PFSK-1 (cell line): ENCODE measurements around the gene FDX2.

Experiments
- POLR2AphosphoS5 ChIP-seq: IDR thresholded peaks from 2 replicates; pipeline ENCODE4 v1.6.1; 2012; ENCODE audit warnings: low read depth, mild to moderate bottlenecking, control low read depth, low read length, moderate library complexity
- SIN3A ChIP-seq: IDR thresholded peaks from 2 replicates; pipeline ENCODE4 v1.6.1; 2012; ENCODE audit warnings: mild to moderate bottlenecking, low read length, moderate library complexity, borderline replicate concordance; ENCODE audit not compliant: insufficient read depth
- TAF1 ChIP-seq: IDR thresholded peaks from 2 replicates; pipeline ENCODE4 v1.6.1; 2012; ENCODE audit warnings: low read length, control low read depth, borderline replicate concordance; ENCODE audit not compliant: insufficient read depth
- TF ChIP-seq, protein P1 (sequence below), 2 experiments: IDR thresholded peaks; 2 replicates each; pipeline versions ENCODE4 v1.6.1 to v1.8.0; 2011 to 2012; ENCODE audit warnings: low read depth in 2 of 2, low read length in 2 of 2, control low read depth in 1 of 2, inconsistent platforms in 1 of 2, mild to moderate bottlenecking in 1 of 2, moderate library complexity in 1 of 2; ENCODE audit not compliant: insufficient read depth in 1 of 2

DNA sequence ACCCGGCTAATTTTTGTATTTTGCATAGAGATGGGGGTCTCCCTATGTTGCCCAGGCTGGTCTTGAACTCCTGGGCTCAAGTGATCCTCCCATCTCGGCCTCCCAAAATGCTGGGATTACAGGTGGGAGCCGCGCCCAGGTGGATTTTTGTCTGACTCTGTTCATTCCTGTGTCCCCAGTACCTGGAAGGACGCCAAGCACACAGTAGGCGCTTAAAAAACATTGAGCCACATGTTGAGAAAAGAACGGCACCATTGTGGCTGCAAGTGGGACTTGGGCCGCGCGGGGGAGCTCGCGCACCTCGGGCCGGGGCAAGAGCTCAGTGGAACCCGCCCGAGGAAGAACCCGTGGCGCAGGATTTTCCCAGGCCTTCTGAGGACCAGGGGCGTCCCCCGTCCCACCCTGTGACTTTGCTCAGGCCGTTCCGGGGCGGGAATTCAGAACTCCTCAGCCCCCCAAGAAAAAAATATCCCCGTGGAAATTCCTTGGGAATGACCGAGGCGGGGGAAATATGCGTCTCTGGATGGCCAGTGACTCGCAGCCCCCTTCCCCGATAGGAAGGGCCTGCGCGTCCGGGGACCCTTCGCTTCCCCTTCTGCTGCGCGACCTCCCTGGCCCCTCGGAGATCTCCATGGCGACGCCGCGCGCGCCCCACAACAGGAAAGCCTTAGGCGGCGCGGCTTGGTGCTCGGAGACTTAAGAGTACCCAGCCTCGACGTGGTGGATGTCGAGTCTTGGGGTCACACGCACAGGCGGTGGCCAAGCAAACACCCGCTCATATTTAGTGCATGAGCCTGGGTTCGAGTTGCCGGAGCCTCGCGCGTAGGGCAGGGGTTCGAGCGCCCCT, 46.3 kb downstream of the FDX2 start:
- no peak for TF ChIP-seq SIN3A
- TF ChIP-seq POLR2AphosphoS5 = no peak
- TF ChIP-seq TAF1 = no peak
- TF ChIP-seq, protein P1, sequence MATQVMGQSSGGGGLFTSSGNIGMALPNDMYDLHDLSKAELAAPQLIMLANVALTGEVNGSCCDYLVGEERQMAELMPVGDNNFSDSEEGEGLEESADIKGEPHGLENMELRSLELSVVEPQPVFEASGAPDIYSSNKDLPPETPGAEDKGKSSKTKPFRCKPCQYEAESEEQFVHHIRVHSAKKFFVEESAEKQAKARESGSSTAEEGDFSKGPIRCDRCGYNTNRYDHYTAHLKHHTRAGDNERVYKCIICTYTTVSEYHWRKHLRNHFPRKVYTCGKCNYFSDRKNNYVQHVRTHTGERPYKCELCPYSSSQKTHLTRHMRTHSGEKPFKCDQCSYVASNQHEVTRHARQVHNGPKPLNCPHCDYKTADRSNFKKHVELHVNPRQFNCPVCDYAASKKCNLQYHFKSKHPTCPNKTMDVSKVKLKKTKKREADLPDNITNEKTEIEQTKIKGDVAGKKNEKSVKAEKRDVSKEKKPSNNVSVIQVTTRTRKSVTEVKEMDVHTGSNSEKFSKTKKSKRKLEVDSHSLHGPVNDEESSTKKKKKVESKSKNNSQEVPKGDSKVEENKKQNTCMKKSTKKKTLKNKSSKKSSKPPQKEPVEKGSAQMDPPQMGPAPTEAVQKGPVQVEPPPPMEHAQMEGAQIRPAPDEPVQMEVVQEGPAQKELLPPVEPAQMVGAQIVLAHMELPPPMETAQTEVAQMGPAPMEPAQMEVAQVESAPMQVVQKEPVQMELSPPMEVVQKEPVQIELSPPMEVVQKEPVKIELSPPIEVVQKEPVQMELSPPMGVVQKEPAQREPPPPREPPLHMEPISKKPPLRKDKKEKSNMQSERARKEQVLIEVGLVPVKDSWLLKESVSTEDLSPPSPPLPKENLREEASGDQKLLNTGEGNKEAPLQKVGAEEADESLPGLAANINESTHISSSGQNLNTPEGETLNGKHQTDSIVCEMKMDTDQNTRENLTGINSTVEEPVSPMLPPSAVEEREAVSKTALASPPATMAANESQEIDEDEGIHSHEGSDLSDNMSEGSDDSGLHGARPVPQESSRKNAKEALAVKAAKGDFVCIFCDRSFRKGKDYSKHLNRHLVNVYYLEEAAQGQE (IDR thresholded peaks at IDR 0.05; ENCODE audit: insufficient read depth in 1 of 2, low read depth in 2 of 2, low read length in 2 of 2) = no peak
